GM12878 (cell line): ENCODE measurements around the gene ADGRL3.

Source experiments
- GABPA ChIP-seq: IDR thresholded peaks from 2 replicates; pipeline ENCODE4 v1.6.1; 2014; ENCODE audit warnings: antibody characterized with exemption, low read depth, mild to moderate bottlenecking, inconsistent platforms
- RAD21 ChIP-seq: IDR thresholded peaks from 2 replicates; pipeline ENCODE4 v1.6.1; 2011; ENCODE audit warnings: mild to moderate bottlenecking, low read depth, low read length, moderate library complexity; ENCODE audit not compliant: insufficient read depth
- YBX1 ChIP-seq: fragments of 450-650 bp; IDR thresholded peaks from 2 replicates; pipeline ENCODE4 v1.6.1; 2016; ENCODE audit warnings: antibody characterized with exemption

GRCh38 chr4:61389640-61390039 lies 189.5 kb downstream of the ADGRL3 start:
- TF ChIP-seq GABPA: no peak
- no peak for TF ChIP-seq RAD21
- TF ChIP-seq YBX1: no peak
